ENCODE results near the gene PLA2G4A.

- TF ChIP-seq CTCF (IDR thresholded peaks at IDR 0.05), result no peak
- no peak for TF ChIP-seq EZH2 (IDR thresholded peaks at IDR 0.05; ENCODE audit: borderline replicate concordance, insufficient read depth, low read depth, low read length, poor library complexity, severe bottlenecking)
These were observed 72.9 kb downstream of the PLA2G4A start for GRCh38 chr1:186901631-186902030.

All from B cell (primary cell).